HG02798 (cell line): ENCODE measurements around the gene LIMK1.
"Not testable (repeated sequence)": the region's sequence is repeated elsewhere in the genome, so short reads cannot be mapped to it uniquely, and the experiment has no call there.

ENCODE experiments used
- ATAC-seq: cut with Tn5 transposase; IDR thresholded peaks from one replicate; pipeline ENCODE4 v1.9.1; 2021; ENCODE audit warnings: mild to moderate bottlenecking; ENCODE audit not compliant: unreplicated experiment, poor library complexity

Gene LIMK1

GRCh38 chr7:74167324-74167723 is 83.7 kb downstream of the LIMK1 start:
- not testable (repeated sequence) for ATAC-seq
